Measurements from ENCODE around the gene EIF4H. TPM values are rescaled to one million over a fixed set of nuclear protein-coding genes. Genes with fewer than 3 reads are reported as not detected.
"Not testable (repeated sequence)": the region's sequence is repeated elsewhere in the genome, so short reads cannot be mapped to it uniquely, and the experiment has no call there.

The EIF4H gene
- total RNA-seq, 1 donor from 2014 or later, result 213 TPM

GRCh38 chr7:74202841-74203556, 28.8 kb downstream of the EIF4H start:
- Mint-ChIP-seq H3K36me3 (ENCODE audit: insufficient read depth) (peaks cover 3% of the 10 kb centered on the region), H3K4me3 (ENCODE audit: low read depth) (no peak overlapping the region), H3K4me1 (ENCODE audit: low read depth) (no peaks in the 10 kb centered on the region), H3K27me3 (peaks cover 10% of the 10 kb centered on the region), H3K27ac (no peak overlapping the region), H3K9me3 (ENCODE audit: low read depth) (no peaks in the 10 kb centered on the region)
- peak; percentile 59 for TF ChIP-seq CTCF (IDR thresholded peaks at IDR 0.05; ENCODE audit: unreplicated experiment)
- no peak for DNase-seq (ENCODE audit: low spot score, unreplicated experiment)

DNA sequence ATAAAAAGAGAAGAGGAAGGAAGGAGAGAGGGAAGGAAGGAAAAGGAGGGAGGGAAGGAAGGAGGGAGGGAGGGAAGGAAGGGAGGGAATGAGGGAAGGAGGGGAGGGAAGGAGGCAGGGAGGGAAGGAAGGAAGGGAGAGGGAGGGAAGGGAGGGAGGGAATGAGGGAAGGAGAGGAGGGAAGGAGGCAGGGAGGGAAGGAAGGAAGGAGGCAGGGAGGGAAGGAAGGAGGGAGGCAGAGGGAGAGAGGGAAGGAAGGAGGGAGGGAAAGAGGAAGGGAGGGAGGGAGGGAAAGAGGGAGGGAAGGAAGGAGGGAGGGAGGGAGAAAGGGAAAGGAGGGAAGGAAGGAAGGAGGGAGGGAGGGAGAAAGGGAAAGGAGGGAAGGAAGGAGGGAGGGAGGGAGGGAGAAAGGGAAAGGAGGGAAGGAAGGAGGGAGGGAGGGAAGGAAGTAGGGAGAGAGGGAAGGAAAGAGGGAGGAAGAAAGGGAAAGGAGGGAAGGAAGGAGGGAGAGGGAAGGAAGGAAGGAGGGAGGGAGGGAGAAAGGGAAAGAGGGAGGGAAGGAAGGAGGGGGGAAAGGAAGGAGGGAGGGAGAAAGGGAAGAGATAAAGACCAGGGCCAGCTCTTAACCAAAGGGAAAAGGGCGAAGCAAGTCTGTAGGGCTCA, 29.9 kb downstream of the EIF4H start:
- DNase-seq (ENCODE audit: low spot score, unreplicated experiment), result no peak
- Mint-ChIP-seq H3K36me3 (ENCODE audit: insufficient read depth) (peaks cover 2% of the 10 kb centered on the region), H3K4me3 (ENCODE audit: low read depth) (no peak overlapping the region), H3K9me3 (ENCODE audit: low read depth) (no peaks in the 10 kb centered on the region), H3K4me1 (ENCODE audit: low read depth) (no peaks in the 10 kb centered on the region), H3K27me3 (peaks cover 14% of the 10 kb centered on the region), H3K27ac (no peak overlapping the region)
- TF ChIP-seq CTCF (IDR thresholded peaks at IDR 0.05; ENCODE audit: unreplicated experiment), result no peak

DNA sequence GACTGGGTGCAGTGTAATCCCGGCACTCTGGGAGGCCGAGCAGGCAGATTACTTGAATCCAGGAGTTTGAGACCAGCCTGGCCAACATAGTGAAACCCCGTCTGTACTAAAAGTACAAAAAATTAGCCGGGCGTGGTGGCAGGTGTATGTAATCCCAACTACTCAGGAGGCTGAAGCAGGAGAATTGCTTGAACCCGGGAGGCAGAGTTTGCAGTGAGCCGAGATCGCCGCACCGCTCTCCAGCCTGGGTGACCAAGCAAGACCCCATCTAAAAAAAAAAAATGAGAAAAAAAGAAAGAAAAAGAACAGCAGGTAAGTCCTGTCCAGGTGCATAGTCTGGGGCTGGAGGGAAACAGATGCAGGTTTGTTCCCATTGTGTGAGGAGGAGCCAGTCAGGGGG, 31.9 kb downstream of the EIF4H start:
- H3K4me3 Mint-ChIP-seq (ENCODE audit: low read depth), result not testable (repeated sequence)
- peak overlapping the region; percentile 24 for H3K27ac Mint-ChIP-seq

GRCh38 chr7:74206589-74207120, 32.5 kb downstream of the EIF4H start:
- Mint-ChIP-seq H3K4me3 (ENCODE audit: low read depth) (no peak overlapping the region), H3K36me3 (ENCODE audit: insufficient read depth) (no peaks in the 10 kb centered on the region), H3K27ac (peak overlapping the region; percentile 24), H3K4me1 (ENCODE audit: low read depth) (no peaks in the 10 kb centered on the region), H3K27me3 (peaks cover 17% of the 10 kb centered on the region), H3K9me3 (ENCODE audit: low read depth) (no peaks in the 10 kb centered on the region)
- TF ChIP-seq CTCF (IDR thresholded peaks at IDR 0.05; ENCODE audit: unreplicated experiment), result peak; percentile 95
- peak; percentile 89 for DNase-seq (ENCODE audit: low spot score, unreplicated experiment)

More for the DNA sequence above, 31.9 kb downstream of the EIF4H start:
- not testable (repeated sequence) for H3K9me3 Mint-ChIP-seq (ENCODE audit: low read depth); H3K36me3 Mint-ChIP-seq (ENCODE audit: insufficient read depth); H3K4me1 Mint-ChIP-seq (ENCODE audit: low read depth); DNase-seq (ENCODE audit: low spot score, unreplicated experiment)
- H3K27me3 Mint-ChIP-seq, result peaks cover 17% of the 10 kb centered on the region

- no peak for DNase-seq (ENCODE audit: low spot score, unreplicated experiment)
- H3K4me3 Mint-ChIP-seq (ENCODE audit: low read depth), result no peak overlapping the region
- no peaks in the 10 kb centered on the region for H3K36me3 Mint-ChIP-seq (ENCODE audit: insufficient read depth)
- no peak overlapping the region for H3K27ac Mint-ChIP-seq
- TF ChIP-seq CTCF (IDR thresholded peaks at IDR 0.05; ENCODE audit: unreplicated experiment), result no peak
- no peaks in the 10 kb centered on the region for H3K4me1 Mint-ChIP-seq (ENCODE audit: low read depth)
- H3K9me3 Mint-ChIP-seq (ENCODE audit: low read depth), result no peaks in the 10 kb centered on the region
- H3K27me3 Mint-ChIP-seq, result peaks cover 17% of the 10 kb centered on the region
Observed at GRCh38 chr7:74207586-74207985, 33.4 kb downstream of the EIF4H start.

GRCh38 chr7:74208241-74208640, 34.1 kb downstream of the EIF4H start:
- H3K27me3 Mint-ChIP-seq, result peaks cover 17% of the 10 kb centered on the region

More at GRCh38 chr7:74208241-74208640, 34.1 kb downstream of the EIF4H start:
- H3K36me3 Mint-ChIP-seq (ENCODE audit: insufficient read depth); H3K4me1 Mint-ChIP-seq (ENCODE audit: low read depth); DNase-seq (ENCODE audit: low spot score, unreplicated experiment); H3K9me3 Mint-ChIP-seq (ENCODE audit: low read depth); H3K27ac Mint-ChIP-seq; H3K4me3 Mint-ChIP-seq (ENCODE audit: low read depth): not testable (repeated sequence)
